ENCODE measurements around the gene ADAM12.

- TF ChIP-seq CTCF (IDR thresholded peaks at IDR 0.05): no peak
- no peak for TF ChIP-seq POLR2AphosphoS5 (IDR thresholded peaks at IDR 0.05; ENCODE audit: low read depth, low read length)
- TF ChIP-seq JUND (IDR thresholded peaks at IDR 0.05): no peak
- no peak for TF ChIP-seq CHD2 (IDR thresholded peaks at IDR 0.05; ENCODE audit: low read length, partially characterized antibody)
- TF ChIP-seq FOSL2 (IDR thresholded peaks at IDR 0.05; ENCODE audit: borderline replicate concordance, low read depth): no peak
- no peak for TF ChIP-seq TCF12 (IDR thresholded peaks at IDR 0.05)
These were observed 111.1 kb downstream of the ADAM12 start for GRCh38 chr10:126277181-126277580.

Measured in SK-N-SH (cell line).